Stimulated activated CD8-positive, alpha-beta memory T cell treated with anti-CD3 and anti-CD28 coated beads, Interleukin-7, amount 100 ng/mL, for 4 hours (primary cell): ENCODE results near the gene NPHP1.
"Not testable (repeated sequence)": the region's sequence is repeated elsewhere in the genome, so short reads cannot be mapped to it uniquely, and the experiment has no call there.

Experiments
- DNase-seq, 2 donors: peaks; one replicate each; pipeline ENCODE4 v3.0.0-alpha.2; 2020; ENCODE audit warnings: low read depth in 2 of 2

The NPHP1 gene

GRCh38 chr2:110198016-110198415 is 6.8 kb downstream of the NPHP1 start:
- DNase-seq, result no peak

- DNase-seq, result no peak
Observed at GRCh38 chr2:110197452-110197851, 7.4 kb downstream of the NPHP1 start.

GRCh38 chr2:110190169-110190568 is 14.6 kb downstream of the NPHP1 start:
- DNase-seq, result not testable (repeated sequence)

- no peak for DNase-seq
Observed at GRCh38 chr2:110182449-110182848, 22.4 kb downstream of the NPHP1 start.

- no peak for DNase-seq
Observed at GRCh38 chr2:110180036-110180435, 24.8 kb downstream of the NPHP1 start.

GRCh38 chr2:110173523-110173922 is 31.3 kb downstream of the NPHP1 start:
- DNase-seq, result no peak

- DNase-seq, result no peak
Observed at GRCh38 chr2:110172506-110172905, 32.3 kb downstream of the NPHP1 start.

- DNase-seq, result no peak
Observed at GRCh38 chr2:110170102-110170501, 34.7 kb downstream of the NPHP1 start.

- no peak for DNase-seq
Observed at GRCh38 chr2:110167326-110168000, 37.4 kb downstream of the NPHP1 start.

GRCh38 chr2:110166266-110166665 is 38.5 kb downstream of the NPHP1 start:
- DNase-seq, result no peak

- DNase-seq, result peak in 1 of 2 donors; percentile 9
Observed at GRCh38 chr2:110157153-110157793, 47.5 kb downstream of the NPHP1 start.

- DNase-seq, result not testable (repeated sequence)
Observed at GRCh38 chr2:110154828-110155227, 50.0 kb downstream of the NPHP1 start.

- not testable (repeated sequence) for DNase-seq
Observed at GRCh38 chr2:110154188-110154587, 50.6 kb downstream of the NPHP1 start.

GRCh38 chr2:110153416-110153815 is 51.4 kb downstream of the NPHP1 start:
- no peak for DNase-seq

GRCh38 chr2:110152943-110153342 is 51.9 kb downstream of the NPHP1 start:
- DNase-seq, result no peak

- no peak for DNase-seq
Observed at GRCh38 chr2:110149330-110150220, 55.2 kb downstream of the NPHP1 start.

- DNase-seq, result no peak
Observed at GRCh38 chr2:110146945-110147332, 57.9 kb downstream of the NPHP1 start.

- no peak for DNase-seq
Observed at GRCh38 chr2:110146183-110146944, 58.4 kb downstream of the NPHP1 start.

- DNase-seq, result no peak
Observed at GRCh38 chr2:110143982-110144381, 60.8 kb downstream of the NPHP1 start.

GRCh38 chr2:110140401-110140800 is 64.4 kb downstream of the NPHP1 start:
- no peak for DNase-seq

- no peak for DNase-seq
Observed at GRCh38 chr2:110134025-110134424, 70.8 kb downstream of the NPHP1 start.

- no peak for DNase-seq
Observed at GRCh38 chr2:110131166-110131565, 73.6 kb downstream of the NPHP1 start.
